GM12878 (cell line): ENCODE results near the gene ADAMTS4. TPM values are rescaled to one million over a fixed set of nuclear protein-coding genes. Genes with fewer than 3 reads are reported as not detected.

Experiments used
- ATAC-seq: fragments of 200-7000 bp; cut with Tn5 transposase; 3 replicates; pipeline ENCODE4 v1.9.1; 2020; ENCODE audit warnings: mild to moderate bottlenecking, moderate library complexity
- BruUV-seq: library from RNA; stranded (reverse); fragments of 400-500 nt; replicated peaks from 2 replicates; lab custom pipeline; 2021; lab: Mats Ljungman, UMichigan
- CTCF ChIA-PET: fragments of 300-600 bp; sonication (Branson Sonifier 250); formaldehyde crosslinking; extraction: SDS; loops from one replicate; lab custom pipeline; 2021; ENCODE audit warnings: inconsistent platforms; lab: Yijun Ruan, JAX
- POLR2A ChIA-PET: fragments of 350-600 bp; formaldehyde crosslinking; extraction: SDS; loops from one replicate; lab custom pipeline; 2021; ENCODE audit warnings: inconsistent platforms; lab: Charles Lee
- RAD21 ChIA-PET: fragments of 300-600 bp; sonication (Branson Sonifier 250); formaldehyde crosslinking; loops from one replicate; lab custom pipeline; 2023; ENCODE audit warnings: antibody characterized with exemption; ENCODE audit not compliant: unreplicated experiment; lab: Charles Lee
- SMC1A ChIA-PET: fragments of 300-600 bp; sonication (Branson Sonifier 250); formaldehyde crosslinking; loops from one replicate; lab custom pipeline; 2023; ENCODE audit not compliant: unreplicated experiment, uncharacterized antibody; lab: Charles Lee
- DNase-seq: peaks from one replicate; pipeline ENCODE4 v3.0.0-alpha.2; 2011; ENCODE audit warnings: low read depth, low spot score
- FAIRE-seq: peaks from 3 replicates; lab custom pipeline; 2011; peaks lifted over from hg19 to GRCh38; lab: Jason Lieb, UNC
- H2AFZ ChIP-seq: 2 replicates; pipeline ENCODE4 v1.6.0; 2011; ENCODE audit warnings: low read depth, low read length, control low read depth; ENCODE audit not compliant: control insufficient read depth
- H3K27ac ChIP-seq: 2 replicates; pipeline ENCODE4 v1.5.1; 2011; ENCODE audit warnings: control low read depth; ENCODE audit not compliant: control insufficient read depth, insufficient read depth
- H3K27me3 ChIP-seq, 2 experiments: replicated peaks in 1 of 2; 2 replicates each; pipeline versions ENCODE4 v1.6.0 to v1.6.1; 2011; ENCODE audit warnings: low read length in 1 of 2; ENCODE audit not compliant: control insufficient read depth in 2 of 2, insufficient read depth in 2 of 2
- H3K36me3 ChIP-seq, 2 experiments: 2 replicates each; pipeline ENCODE4 v1.5.1; 2011; ENCODE audit warnings: low read length in 1 of 2; ENCODE audit not compliant: control insufficient read depth in 2 of 2, insufficient read depth in 2 of 2
- H3K4me1 ChIP-seq: 2 replicates; pipeline ENCODE4 v1.6.1; 2011; ENCODE audit warnings: mild to moderate bottlenecking, low read length, moderate library complexity, mixed read lengths; ENCODE audit not compliant: control insufficient read depth, insufficient read depth
- H3K4me2 ChIP-seq: 2 replicates; pipeline ENCODE4 v1.6.0; 2011; ENCODE audit warnings: control low read depth; ENCODE audit not compliant: control insufficient read depth, insufficient read depth
- H3K4me3 ChIP-seq: fragments of 200-600 bp; sonication (generic); 2 replicates; pipeline ENCODE4 v1.5.1; 2016
- H3K79me2 ChIP-seq: 2 replicates; pipeline ENCODE4 v1.6.0; 2011; ENCODE audit warnings: low read length; ENCODE audit not compliant: control insufficient read depth, insufficient read depth
- H3K9ac ChIP-seq: 2 replicates; pipeline ENCODE4 v1.8.0; 2011; ENCODE audit warnings: low read length, control low read depth, mixed read lengths; ENCODE audit not compliant: control insufficient read depth, insufficient read depth
- H3K9me3 ChIP-seq: replicated peaks from 3 replicates; pipeline ENCODE4 v1.5.1; 2011; ENCODE audit warnings: mild to moderate bottlenecking, low read length; ENCODE audit not compliant: control insufficient read depth, insufficient read depth
- H4K20me1 ChIP-seq: 2 replicates; pipeline ENCODE4 v1.6.0; 2011; ENCODE audit not compliant: control insufficient read depth, insufficient read depth
- ATF7 ChIP-seq: fragments of 450-650 bp; IDR thresholded peaks from 2 replicates; pipeline ENCODE4 v1.6.1; 2016; ENCODE audit warnings: low read depth, mild to moderate bottlenecking
- BHLHE40 ChIP-seq, 2 experiments: fragments of 450-650 bp in 1 of 2; IDR thresholded peaks; 2 replicates each; pipeline ENCODE4 v1.6.1; 2011 to 2017; ENCODE audit warnings: low read depth in 2 of 2, borderline replicate concordance in 1 of 2, improper control_type of control experiment in 1 of 2, low read length in 1 of 2, mild to moderate bottlenecking in 1 of 2
- CBX3 ChIP-seq: fragments of 200-600 bp; sonication (generic); IDR thresholded peaks from 2 replicates; pipeline ENCODE4 v1.6.1; 2016; ENCODE audit warnings: low read depth, borderline replicate concordance
- ESRRA ChIP-seq: IDR thresholded peaks from 2 replicates; pipeline ENCODE4 v1.6.1; 2012; ENCODE audit warnings: mild to moderate bottlenecking, low read length, improper control_type of control experiment
- MTA3 ChIP-seq: IDR thresholded peaks from 2 replicates; pipeline ENCODE4 v1.6.1; 2012; ENCODE audit warnings: low read length, inconsistent platforms, borderline replicate concordance
- NFYA ChIP-seq: IDR thresholded peaks from 2 replicates; pipeline ENCODE4 v1.6.1; 2011; ENCODE audit warnings: low read depth, mild to moderate bottlenecking, low read length, improper control_type of control experiment, borderline replicate concordance
- RBBP5 ChIP-seq: fragments of 200-600 bp; sonication (generic); conservative IDR thresholded peaks from 2 replicates; pipeline ENCODE4 v1.6.1; 2016
- ZNF274 ChIP-seq: IDR thresholded peaks from one replicate; pipeline ENCODE4 v1.8.0; 2011; ENCODE audit not compliant: insufficient read length, insufficient read depth
- WGBS: methylation state at CpG from one replicate; pipeline ENCODE4 v1.1.6; 2016; ENCODE audit warnings: low lambda C conversion rate; ENCODE audit not compliant: insufficient replicate concordance, insufficient coverage; ENCODE audit errors: missing lambda C conversion rate; 5-methylcytosine and 5-hydroxymethylcytosine counted together
- in situ Hi-C: fragments of 300-500 bp; cut with MboI; formaldehyde crosslinking; loops from 9 replicates; pipeline ENCODE4 v1.14.3; 2018; ENCODE audit warnings: mixed read lengths
- intact Hi-C: fragments of 100-400 bp; cut with micrococcal nuclease; formaldehyde crosslinking; loops from one replicate; pipeline ENCODE4 v1.14.2; 2022; ENCODE audit not compliant: unreplicated experiment
- polyA plus RNA-seq, 11 experiments: library from polyadenylated mRNA; depleted of rRNA in 4 of 11; unstranded in 6 of 11; stranded (reverse) in 5 of 11; fragments of >200 nt; fragmentation: Nextera tagmentation in 4 of 11; fragmentation: Illumina TruSeq in 1 of 11; extraction: Ambion mirVana in 4 of 11; extraction: Trizol in 1 of 11; gene quantifications; 1 replicate in 1 of 11; 2 replicates in 10 of 11; pipeline versions ENCODE4 v1.2.1 to v1.2.3, GENCODE V29; 2011 to 2016; ENCODE audit warnings: inconsistent platforms in 2 of 11, missing spikeins in 2 of 11, low read depth in 1 of 11
- total RNA-seq, 4 experiments: library from RNA; depleted of rRNA in 3 of 4; stranded (reverse); fragments of >200 nt in 3 of 4; fragmentation: Illumina TruSeq in 1 of 4; extraction: Trizol in 1 of 4; gene quantifications; 2 replicates each; pipeline versions ENCODE4 v1.2.1 to v1.2.3, GENCODE V29; 2013 to 2021
- TF ChIP-seq, protein P1 (sequence below): fragments of 450-650 bp; IDR thresholded peaks from 2 replicates; pipeline ENCODE4 v1.6.1; 2017; ENCODE audit warnings: mild to moderate bottlenecking

Gene ADAMTS4
- total and polyA plus RNA-seq, 10 of the 15 experiments (the other 5 are each of a cell fraction or from before 2014, with no cell fraction given): 0.01 to 0.13 (median 0.05) TPM; not detected in 2

DNA sequence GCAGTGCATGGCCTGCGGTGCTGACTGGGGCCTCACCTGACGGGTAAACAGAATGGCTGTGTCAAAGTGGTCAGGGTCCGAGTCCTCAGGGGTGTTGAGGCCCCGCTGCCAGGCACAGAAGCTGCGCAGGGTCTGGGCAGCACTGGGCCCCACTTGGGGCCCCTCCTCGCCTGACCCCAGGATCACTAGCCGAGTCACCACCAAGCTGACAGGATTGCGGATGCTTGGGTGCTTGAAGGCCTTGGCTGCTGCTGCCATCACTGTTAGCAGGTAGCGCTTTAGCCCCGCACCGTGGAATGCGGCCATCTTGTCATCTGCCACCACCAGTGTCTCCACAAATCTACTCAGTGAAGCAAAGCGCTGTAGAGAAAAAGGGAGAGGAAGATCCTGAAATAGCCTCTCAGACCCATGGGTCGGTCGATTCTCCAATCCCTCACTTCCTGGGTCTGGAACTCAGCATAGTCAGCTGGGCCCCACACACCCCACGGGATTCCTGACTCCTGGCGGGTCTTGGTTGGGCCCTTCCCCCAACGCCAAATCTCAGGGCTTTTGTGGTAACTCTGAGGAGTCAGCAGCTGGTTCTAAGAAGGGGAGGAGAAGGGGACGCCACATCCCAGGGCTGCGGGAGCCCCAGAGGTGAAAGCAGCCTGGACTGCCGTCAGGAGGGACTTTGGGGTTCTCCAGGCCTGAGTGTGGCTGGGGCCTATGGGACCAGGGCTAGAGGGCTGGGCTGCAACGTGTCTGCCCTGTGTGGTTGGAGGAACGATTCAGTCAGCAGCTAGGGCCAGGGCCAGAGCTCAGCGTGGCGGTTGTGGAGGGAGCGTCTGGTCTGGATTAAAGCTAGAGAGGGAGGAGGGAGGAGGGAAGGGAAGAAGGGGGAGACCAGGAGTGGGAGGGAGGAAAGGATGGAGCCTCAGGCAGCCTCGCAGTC is 2.1 kb downstream of the ADAMTS4 start:
- no peak for TF ChIP-seq MTA3
- no peak for TF ChIP-seq BHLHE40 (IDR thresholded peaks at IDR 0.05; ENCODE audit: borderline replicate concordance in 1 of 2, low read depth in 2 of 2, low read length in 1 of 2)
- TF ChIP-seq ZNF274: no peak
- no peak for TF ChIP-seq NFYA
- TF ChIP-seq, protein P1, sequence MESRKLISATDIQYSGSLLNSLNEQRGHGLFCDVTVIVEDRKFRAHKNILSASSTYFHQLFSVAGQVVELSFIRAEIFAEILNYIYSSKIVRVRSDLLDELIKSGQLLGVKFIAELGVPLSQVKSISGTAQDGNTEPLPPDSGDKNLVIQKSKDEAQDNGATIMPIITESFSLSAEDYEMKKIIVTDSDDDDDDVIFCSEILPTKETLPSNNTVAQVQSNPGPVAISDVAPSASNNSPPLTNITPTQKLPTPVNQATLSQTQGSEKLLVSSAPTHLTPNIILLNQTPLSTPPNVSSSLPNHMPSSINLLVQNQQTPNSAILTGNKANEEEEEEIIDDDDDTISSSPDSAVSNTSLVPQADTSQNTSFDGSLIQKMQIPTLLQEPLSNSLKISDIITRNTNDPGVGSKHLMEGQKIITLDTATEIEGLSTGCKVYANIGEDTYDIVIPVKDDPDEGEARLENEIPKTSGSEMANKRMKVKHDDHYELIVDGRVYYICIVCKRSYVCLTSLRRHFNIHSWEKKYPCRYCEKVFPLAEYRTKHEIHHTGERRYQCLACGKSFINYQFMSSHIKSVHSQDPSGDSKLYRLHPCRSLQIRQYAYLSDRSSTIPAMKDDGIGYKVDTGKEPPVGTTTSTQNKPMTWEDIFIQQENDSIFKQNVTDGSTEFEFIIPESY: no peak
- TF ChIP-seq CBX3: no peak
- no peak for TF ChIP-seq ESRRA
- no peak for TF ChIP-seq ATF7
- no peak for TF ChIP-seq RBBP5
- TF ChIP-seq, all 136 proteins: peak for 0
- 75% methylated on average over 27 of the region's 27 CpGs for WGBS
- Histone ChIP-seq H3K36me3 (no peaks in the 10 kb centered on the region), H3K4me1 (peaks cover 30% of the 10 kb centered on the region), H3K9ac (no peak overlapping the region), H2AFZ (no peak overlapping the region), H3K27ac (no peak overlapping the region), H3K9me3 (no peaks in the 10 kb centered on the region), H3K4me3 (no peak overlapping the region), H3K27me3 (no peaks in the 10 kb centered on the region), H3K79me2 (0 out of 2 replicates have a peak, but pooled peaks cover under 1% of the 10 kb centered on the region), H3K4me2 (no peak overlapping the region), H4K20me1 (no peaks in the 10 kb centered on the region)
- ATAC-seq (no peak), DNase-seq (no peak), FAIRE-seq (no peak)
- ChIA-PET SMC1A (no interaction called here), POLR2A (interaction anchor here (1.0 kb wide), 1 partner anchor 10 kb away, joined by 4 read pairs; no protein-coding TSS in a partner anchor), RAD21 (no interaction called here), CTCF (interaction anchor here (6.0 kb wide), 1 partner anchor 15 kb away, joined by 69 read pairs; no protein-coding TSS in a partner anchor)
- in situ Hi-C loops: loop anchor here (10.0 kb wide), 1 partner anchor 548 kb away; the partner anchor contains the start of gene DUSP12
- BruUV-seq: no TSS peak
- intact Hi-C loops: no loop called here
